GM12878 (cell line): ENCODE measurements around the gene NIPAL3.

Source experiments
- POLR2AphosphoS2 ChIP-seq: IDR thresholded peaks from 2 replicates; pipeline ENCODE4 v1.6.1; 2011; ENCODE audit warnings: low read depth, mild to moderate bottlenecking, low read length, improper control_type of control experiment, moderate library complexity
- POLR2AphosphoS5 ChIP-seq: IDR thresholded peaks from 2 replicates; pipeline ENCODE4 v1.6.1; 2011; ENCODE audit warnings: mild to moderate bottlenecking, low read length, inconsistent platforms

- no peak for TF ChIP-seq POLR2AphosphoS5
- TF ChIP-seq POLR2AphosphoS2, result no peak
These were observed 67.8 kb downstream of the NIPAL3 start for GRCh38 chr1:24483441-24483840.
